Smooth muscle cell (in vitro differentiated cells): ENCODE results near the gene KIF6. TPM values are rescaled to one million over a fixed set of nuclear protein-coding genes. Genes with fewer than 3 reads are reported as not detected.
"Not testable (repeated sequence)": the region's sequence is repeated elsewhere in the genome, so short reads cannot be mapped to it uniquely, and the experiment has no call there.

ENCODE experiments used
- DNase-seq: peaks from one replicate; lab custom pipeline; 2025; ENCODE audit not compliant: unreplicated experiment; lab: John Stamatoyannopoulos, UW
- H2AFZ ChIP-seq: fragments of 200-600 bp; sonication (generic); 2 replicates; pipeline ENCODE4 v1.6.0; 2016; ENCODE audit warnings: antibody characterized with exemption, low read depth, mild to moderate bottlenecking
- H3F3A ChIP-seq: fragments of 200-600 bp; sonication (generic); 2 replicates; pipeline ENCODE4 v1.6.0; 2017; ENCODE audit warnings: antibody characterized with exemption, low read depth
- H3K27ac ChIP-seq: fragments of 200-600 bp; sonication (generic); 2 replicates; pipeline ENCODE4 v1.5.1; 2016; ENCODE audit warnings: low read depth, mild to moderate bottlenecking
- H3K27me3 ChIP-seq: fragments of 200-600 bp; sonication (generic); 2 replicates; pipeline ENCODE4 v1.6.1; 2016; ENCODE audit warnings: low read depth, mild to moderate bottlenecking
- H3K36me3 ChIP-seq: fragments of 200-600 bp; sonication (generic); 2 replicates; pipeline ENCODE4 v1.5.1; 2016; ENCODE audit warnings: low read depth
- H3K4me1 ChIP-seq: fragments of 200-600 bp; sonication (generic); 2 replicates; pipeline ENCODE4 v1.5.1; 2016; ENCODE audit warnings: low read depth
- H3K4me2 ChIP-seq: fragments of 200-600 bp; sonication (generic); 2 replicates; pipeline ENCODE4 v1.6.0; 2016; ENCODE audit warnings: mild to moderate bottlenecking
- H3K4me3 ChIP-seq: fragments of 200-600 bp; sonication (generic); 2 replicates; pipeline ENCODE4 v1.5.1; 2016; ENCODE audit warnings: mild to moderate bottlenecking
- H3K79me2 ChIP-seq: fragments of 200-600 bp; sonication (generic); 2 replicates; pipeline ENCODE4 v1.6.0; 2016; ENCODE audit warnings: low read depth, mild to moderate bottlenecking
- H3K9ac ChIP-seq: fragments of 200-600 bp; sonication (generic); 2 replicates; pipeline ENCODE4 v1.6.0; 2016; ENCODE audit warnings: low read depth
- H3K9me3 ChIP-seq: fragments of 200-600 bp; sonication (generic); replicated peaks from 2 replicates; pipeline ENCODE4 v1.5.1; 2016; ENCODE audit warnings: low read depth
- H4K20me1 ChIP-seq: fragments of 200-600 bp; sonication (generic); 2 replicates; pipeline ENCODE4 v1.6.0; 2016; ENCODE audit warnings: low read depth
- WGBS: methylation state at CpG from one replicate; pipeline ENCODE4 v1.1.7; 2016; ENCODE audit warnings: low lambda C conversion rate; 5-methylcytosine and 5-hydroxymethylcytosine counted together
- polyA plus RNA-seq: library from polyadenylated mRNA; unstranded; fragments of >200 nt; fragmentation: Nextera tagmentation; extraction: Ambion mirVana; gene quantifications from 2 replicates; pipeline ENCODE4 v1.2.1, GENCODE V29; 2016
- total RNA-seq: library from RNA; depleted of rRNA; stranded (reverse); fragments of >200 nt; gene quantifications from 2 replicates; pipeline ENCODE4 v1.2.3, GENCODE V29; 2014
- TF ChIP-seq, protein P1 (sequence below): fragments of 200-600 bp; sonication (generic); IDR thresholded peaks from 2 replicates; pipeline ENCODE4 v1.5.1; 2017; ENCODE audit warnings: borderline replicate concordance, mild to moderate bottlenecking, antibody characterized with exemption; ENCODE audit not compliant: insufficient read depth, poor library complexity, severe bottlenecking

The KIF6 gene
- total and polyA plus RNA-seq, 2 experiments from 2014 or later = 1.1 to 1.5 TPM

DNA sequence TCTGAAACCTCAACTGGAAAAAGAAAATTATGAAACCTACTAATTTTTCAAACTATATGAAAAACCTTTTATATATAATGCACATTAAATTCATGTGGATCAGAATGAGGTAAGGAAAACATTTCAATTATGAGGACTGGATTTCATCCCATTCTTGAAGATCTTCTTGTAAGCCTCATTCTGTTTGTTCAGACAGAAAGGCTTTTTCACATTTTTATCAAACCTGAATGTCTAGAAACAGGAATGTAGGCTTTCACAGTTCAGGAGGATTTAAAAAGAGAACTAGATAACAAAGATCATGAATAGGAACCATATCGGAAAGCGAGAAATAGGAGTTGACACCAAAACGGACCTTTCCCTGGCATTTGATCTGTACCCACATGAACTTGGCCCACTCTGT lies 210.2 kb downstream of the KIF6 start:
- 78% methylated on average over 3 of the region's 3 CpGs for WGBS
- no peaks in the 10 kb centered on the region for H4K20me1 ChIP-seq
- no peak overlapping the region for H3K27ac ChIP-seq
- no peaks in the 10 kb centered on the region for H3K27me3 ChIP-seq
- peaks cover 3% of the 10 kb centered on the region for H3K4me1 ChIP-seq
- H3F3A ChIP-seq = no peaks in the 10 kb centered on the region
- no peaks in the 10 kb centered on the region for H3K9me3 ChIP-seq
- no peak overlapping the region for H3K4me3 ChIP-seq
- H3K9ac ChIP-seq = no peak overlapping the region
- DNase-seq = no peak
- TF ChIP-seq, protein P1, sequence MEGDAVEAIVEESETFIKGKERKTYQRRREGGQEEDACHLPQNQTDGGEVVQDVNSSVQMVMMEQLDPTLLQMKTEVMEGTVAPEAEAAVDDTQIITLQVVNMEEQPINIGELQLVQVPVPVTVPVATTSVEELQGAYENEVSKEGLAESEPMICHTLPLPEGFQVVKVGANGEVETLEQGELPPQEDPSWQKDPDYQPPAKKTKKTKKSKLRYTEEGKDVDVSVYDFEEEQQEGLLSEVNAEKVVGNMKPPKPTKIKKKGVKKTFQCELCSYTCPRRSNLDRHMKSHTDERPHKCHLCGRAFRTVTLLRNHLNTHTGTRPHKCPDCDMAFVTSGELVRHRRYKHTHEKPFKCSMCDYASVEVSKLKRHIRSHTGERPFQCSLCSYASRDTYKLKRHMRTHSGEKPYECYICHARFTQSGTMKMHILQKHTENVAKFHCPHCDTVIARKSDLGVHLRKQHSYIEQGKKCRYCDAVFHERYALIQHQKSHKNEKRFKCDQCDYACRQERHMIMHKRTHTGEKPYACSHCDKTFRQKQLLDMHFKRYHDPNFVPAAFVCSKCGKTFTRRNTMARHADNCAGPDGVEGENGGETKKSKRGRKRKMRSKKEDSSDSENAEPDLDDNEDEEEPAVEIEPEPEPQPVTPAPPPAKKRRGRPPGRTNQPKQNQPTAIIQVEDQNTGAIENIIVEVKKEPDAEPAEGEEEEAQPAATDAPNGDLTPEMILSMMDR = no peak
- no peaks in the 10 kb centered on the region for H3K36me3 ChIP-seq
- peak overlapping the region; percentile 13 for H2AFZ ChIP-seq
- H3K79me2 ChIP-seq = no peaks in the 10 kb centered on the region
- H3K4me2 ChIP-seq = no peak overlapping the region

DNA sequence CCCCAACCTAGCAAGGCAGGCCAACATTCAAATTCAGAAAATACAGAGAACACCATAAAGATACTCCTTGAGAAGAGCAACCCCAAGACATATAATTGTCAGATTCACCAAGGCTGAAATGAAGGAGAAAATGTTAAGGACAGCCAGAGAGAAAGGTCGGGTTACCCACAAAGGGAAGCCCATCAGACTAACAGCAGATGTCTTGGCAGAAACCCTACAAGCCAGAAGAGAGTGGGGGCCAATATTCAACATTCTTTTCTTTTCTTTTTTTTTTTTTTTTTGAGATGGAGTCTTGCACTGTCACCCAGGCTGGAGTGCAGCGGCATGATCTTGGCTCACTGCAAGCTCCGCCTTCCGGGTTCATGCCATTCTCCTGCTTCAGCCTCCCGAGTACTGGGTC lies 215.4 kb downstream of the KIF6 start:
- not testable (repeated sequence) for H3K27ac ChIP-seq, H3K4me3 ChIP-seq, DNase-seq, H3K36me3 ChIP-seq, H3K9ac ChIP-seq, H3K79me2 ChIP-seq, H3F3A ChIP-seq, H2AFZ ChIP-seq, H3K4me1 ChIP-seq, H3K4me2 ChIP-seq, H4K20me1 ChIP-seq, H3K9me3 ChIP-seq, H3K27me3 ChIP-seq
- 89% methylated on average over 5 of the region's 5 CpGs for WGBS

DNA sequence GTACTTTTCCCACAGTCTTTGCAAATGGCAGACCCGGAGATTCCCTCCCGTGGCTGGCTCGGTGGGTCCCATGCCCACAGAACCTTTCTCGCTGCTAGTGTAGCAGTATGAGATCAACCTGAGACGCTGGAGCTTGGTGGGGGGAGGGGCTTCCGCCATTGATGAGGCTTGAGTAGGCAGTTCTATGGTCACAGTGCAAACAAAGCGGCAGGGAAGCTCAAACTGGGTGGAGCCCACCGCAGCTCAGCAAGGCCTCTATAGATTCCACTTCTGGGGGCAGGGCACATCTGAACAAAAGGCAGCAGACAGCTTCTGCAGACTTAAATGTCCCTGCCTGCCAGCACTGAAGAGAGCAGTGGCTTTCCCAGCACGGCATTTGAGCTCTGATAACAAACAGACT lies 216.7 kb downstream of the KIF6 start:
- Histone ChIP-seq H3K79me2 (no peaks in the 10 kb centered on the region), H3K9ac (no peak overlapping the region), H4K20me1 (no peaks in the 10 kb centered on the region), H3K36me3 (no peaks in the 10 kb centered on the region), H3K4me1 (no peaks in the 10 kb centered on the region), H3K9me3 (no peaks in the 10 kb centered on the region), H3K27me3 (no peaks in the 10 kb centered on the region), H3K4me3 (no peak overlapping the region), H3F3A (no peaks in the 10 kb centered on the region), H2AFZ (no peak overlapping the region), H3K4me2 (no peak overlapping the region), H3K27ac (no peak overlapping the region)
- WGBS = 93% methylated on average over 9 of the region's 9 CpGs
- TF ChIP-seq, protein P1 = no peak
- no peak for DNase-seq

- no peak overlapping the region for H3K27ac ChIP-seq
- H3F3A ChIP-seq = no peaks in the 10 kb centered on the region
- no peaks in the 10 kb centered on the region for H3K9me3 ChIP-seq
- H3K4me1 ChIP-seq = no peaks in the 10 kb centered on the region
- no peaks in the 10 kb centered on the region for H3K27me3 ChIP-seq
- H4K20me1 ChIP-seq = no peaks in the 10 kb centered on the region
- H3K4me3 ChIP-seq = no peak overlapping the region
- 83% methylated on average over 3 of the region's 3 CpGs for WGBS
- DNase-seq = no peak
- no peak overlapping the region for H3K4me2 ChIP-seq
- TF ChIP-seq, protein P1 = no peak
- H3K36me3 ChIP-seq = no peaks in the 10 kb centered on the region
- no peak overlapping the region for H2AFZ ChIP-seq
- H3K9ac ChIP-seq = no peak overlapping the region
- no peaks in the 10 kb centered on the region for H3K79me2 ChIP-seq
These were observed 217.7 kb downstream of the KIF6 start for GRCh38 chr6:39507331-39507998.

GRCh38 chr6:39502362-39502955 lies 222.7 kb downstream of the KIF6 start:
- not testable (repeated sequence) for H3F3A ChIP-seq, H3K4me3 ChIP-seq, H3K36me3 ChIP-seq, H3K27me3 ChIP-seq, H4K20me1 ChIP-seq, H3K4me1 ChIP-seq, DNase-seq, H3K4me2 ChIP-seq, H3K27ac ChIP-seq, H2AFZ ChIP-seq, H3K9ac ChIP-seq, H3K79me2 ChIP-seq
- 88% methylated on average over 3 of the region's 3 CpGs for WGBS
- H3K9me3 ChIP-seq = peaks cover 12% of the 10 kb centered on the region
